ENCODE results near the gene MYO1D. TPM values are rescaled to one million over a fixed set of nuclear protein-coding genes. Genes with fewer than 3 reads are reported as not detected.

Gene MYO1D
- total and polyA plus RNA-seq, 8 donors, result 16.7 to 43.0 (median 29.4) TPM

GRCh38 chr17:32590974-32591373, 285.9 kb downstream of the MYO1D start:
- H3K27ac ChIP-seq, result no peak overlapping the region
- WGBS, 2 donors, result 87 to 89% methylated on average over 4 of the region's 4 CpGs
- peak in 2 of 4 donors; percentile 76 to 85 for ATAC-seq
- no peaks in the 10 kb centered on the region for H3K27me3 ChIP-seq
- no peak for DNase-seq
- no peak for FAIRE-seq
- H3K9me3 ChIP-seq, result no peaks in the 10 kb centered on the region
- intact Hi-C loops (cut with DNase I), result no loop called here
- H3K36me3 ChIP-seq, result no peaks in the 10 kb centered on the region
- no peak overlapping the region for H3K4me3 ChIP-seq
- TF ChIP-seq CTCF (IDR thresholded peaks at IDR 0.05), result no peak
- H3K4me1 ChIP-seq, result no peaks in the 10 kb centered on the region

GRCh38 chr17:32588982-32589381, 287.9 kb downstream of the MYO1D start:
- Histone ChIP-seq H3K4me1 (no peaks in the 10 kb centered on the region), H3K27ac (no peak overlapping the region), H3K27me3 (no peaks in the 10 kb centered on the region), H3K36me3 (no peaks in the 10 kb centered on the region), H3K9me3 (no peaks in the 10 kb centered on the region), H3K4me3 (no peak overlapping the region)
- TF ChIP-seq CTCF (IDR thresholded peaks at IDR 0.05), result no peak
- intact Hi-C loops (cut with DNase I), result no loop called here
- FAIRE-seq (no peak), DNase-seq (no peak), ATAC-seq (no peak)
- WGBS, 2 donors, result 73 to 81% methylated on average over 6 of the region's 6 CpGs

GRCh38 chr17:32588135-32588534, 288.8 kb downstream of the MYO1D start:
- no peak overlapping the region for H3K4me3 ChIP-seq
- WGBS, 2 donors, result 67 to 72% methylated on average over 3 of the region's 3 CpGs
- no peak for TF ChIP-seq CTCF (IDR thresholded peaks at IDR 0.05)
- no peak for ATAC-seq
- intact Hi-C loops (cut with DNase I), result no loop called here
- H3K9me3 ChIP-seq, result no peaks in the 10 kb centered on the region
- no peaks in the 10 kb centered on the region for H3K36me3 ChIP-seq
- no peaks in the 10 kb centered on the region for H3K27me3 ChIP-seq
- H3K27ac ChIP-seq, result no peak overlapping the region
- FAIRE-seq, result no peak
- no peak for DNase-seq
- no peaks in the 10 kb centered on the region for H3K4me1 ChIP-seq

GRCh38 chr17:32586666-32587065, 290.3 kb downstream of the MYO1D start:
- FAIRE-seq, result no peak
- intact Hi-C loops (cut with DNase I), result no loop called here
- 88 to 92% methylated on average over 2 of the region's 2 CpGs for WGBS, 2 donors
- Histone ChIP-seq H3K4me3 (no peak overlapping the region), H3K27me3 (no peaks in the 10 kb centered on the region), H3K27ac (no peak overlapping the region), H3K36me3 (no peaks in the 10 kb centered on the region), H3K4me1 (no peaks in the 10 kb centered on the region), H3K9me3 (no peaks in the 10 kb centered on the region)
- no peak for TF ChIP-seq CTCF (IDR thresholded peaks at IDR 0.05)
- ATAC-seq, result no peak
- no peak for DNase-seq

GRCh38 chr17:32584792-32585191, 292.1 kb downstream of the MYO1D start:
- WGBS, 2 donors, result 89 to 97% methylated on average over 1 of the region's 1 CpG
- Histone ChIP-seq H3K4me1 (no peaks in the 10 kb centered on the region), H3K9me3 (no peaks in the 10 kb centered on the region), H3K27ac (no peak overlapping the region), H3K36me3 (no peaks in the 10 kb centered on the region), H3K4me3 (no peak overlapping the region), H3K27me3 (no peaks in the 10 kb centered on the region)
- TF ChIP-seq CTCF (IDR thresholded peaks at IDR 0.05), result no peak
- intact Hi-C loops (cut with DNase I), result no loop called here
- ATAC-seq (no peak), DNase-seq (no peak), FAIRE-seq (no peak)

All from pancreas (tissue), 10 donors.